Neural cell (in vitro differentiated cells): ENCODE measurements around the gene PLIN1. TPM values are rescaled to one million over a fixed set of nuclear protein-coding genes. Genes with fewer than 3 reads are reported as not detected.

Source experiments
- H2AFZ ChIP-seq: fragments of 200-600, 300-800 bp; sonication (generic), shearing (Covaris generic); 2 replicates; pipeline ENCODE4 v1.6.0; 2014; ENCODE audit warnings: low read depth, mild to moderate bottlenecking, antibody characterized with exemption, low read length, moderate library complexity
- H3F3A ChIP-seq: fragments of 200-600 bp; shearing (Covaris generic); 2 replicates; pipeline ENCODE4 v1.6.1; 2016; ENCODE audit warnings: mild to moderate bottlenecking, moderate library complexity, mixed read lengths, antibody characterized with exemption, low read length; ENCODE audit not compliant: insufficient read depth, poor library complexity, severe bottlenecking
- H3K27ac ChIP-seq: fragments of 200-600, 300-800 bp; sonication (generic), shearing (Covaris generic); 2 replicates; pipeline ENCODE4 v1.5.1; 2014; ENCODE audit warnings: mild to moderate bottlenecking, low read length, moderate library complexity
- H3K27me3 ChIP-seq: fragments of 300-800, 200-600 bp; sonication (generic), shearing (Covaris generic); 2 replicates; pipeline ENCODE4 v1.6.0; 2014; ENCODE audit warnings: mild to moderate bottlenecking, low read depth, low read length, moderate library complexity; ENCODE audit not compliant: insufficient read depth
- H3K36me3 ChIP-seq: fragments of 300-800, 200-600 bp; sonication (generic), shearing (Covaris generic); 2 replicates; pipeline ENCODE4 v1.5.1; 2014; ENCODE audit warnings: mild to moderate bottlenecking, antibody characterized with exemption, low read length, moderate library complexity; ENCODE audit not compliant: insufficient read depth
- H3K4me2 ChIP-seq: fragments of 300-800, 200-600 bp; sonication (generic), shearing (Covaris generic); 2 replicates; pipeline ENCODE4 v1.6.0; 2014; ENCODE audit warnings: mild to moderate bottlenecking, low read length
- H3K4me3 ChIP-seq: fragments of 300-800, 200-600 bp; sonication (generic), shearing (Covaris generic); 2 replicates; pipeline ENCODE4 v1.5.1; 2014; ENCODE audit warnings: mild to moderate bottlenecking, low read length, moderate library complexity
- H3K79me2 ChIP-seq: fragments of 200-600 bp; shearing (Covaris generic); replicated peaks from 2 replicates; pipeline ENCODE4 v1.6.0; 2014; ENCODE audit warnings: mild to moderate bottlenecking, low read length, moderate library complexity; ENCODE audit not compliant: insufficient read depth
- H3K9ac ChIP-seq: fragments of 300-800, 200-600 bp; sonication (generic), shearing (Covaris generic); 2 replicates; pipeline ENCODE4 v1.6.1; 2016; ENCODE audit warnings: mild to moderate bottlenecking, low read length, mixed read lengths
- H3K9me2 ChIP-seq: fragments of 200-600 bp; shearing (Covaris generic); 2 replicates; pipeline ENCODE4 v1.6.1; 2016; ENCODE audit warnings: mild to moderate bottlenecking, low read length, mixed read lengths; ENCODE audit not compliant: insufficient read depth
- H3K9me3 ChIP-seq: fragments of 200-600, 300-800 bp; sonication (generic), shearing (Covaris generic); 2 replicates; pipeline ENCODE4 v1.6.1; 2016; ENCODE audit warnings: mild to moderate bottlenecking, mixed run types, low read length, moderate library complexity, mixed read lengths
- H4K20me1 ChIP-seq: fragments of 200-600 bp; shearing (Covaris generic); 2 replicates; pipeline ENCODE4 v1.6.1; 2016; ENCODE audit warnings: mild to moderate bottlenecking, mixed run types; ENCODE audit not compliant: insufficient read depth
- EP300 ChIP-seq: fragments of 450-650 bp; conservative IDR thresholded peaks from 2 replicates; pipeline ENCODE4 v1.6.1; 2014; ENCODE audit warnings: antibody characterized with exemption, mild to moderate bottlenecking, moderate library complexity; ENCODE audit not compliant: poor library complexity, severe bottlenecking
- EZH2 ChIP-seq: fragments of 200-600, 300-800 bp; shearing (Covaris generic), sonication (generic); IDR thresholded peaks from 2 replicates; pipeline ENCODE4 v1.6.1; 2014; ENCODE audit warnings: antibody characterized with exemption, low read length, borderline replicate concordance, mild to moderate bottlenecking; ENCODE audit not compliant: insufficient read depth, poor library complexity, severe bottlenecking
- MXI1 ChIP-seq: fragments of 450-650 bp; conservative IDR thresholded peaks from 2 replicates; pipeline ENCODE4 v1.6.1; 2014; ENCODE audit warnings: antibody characterized with exemption, mild to moderate bottlenecking; ENCODE audit not compliant: poor library complexity, severe bottlenecking
- POLR2AphosphoS5 ChIP-seq: IDR thresholded peaks from 2 replicates; pipeline ENCODE4 v1.6.1; 2012
- RAD21 ChIP-seq: fragments of 450-650 bp; conservative IDR thresholded peaks from 2 replicates; pipeline ENCODE4 v1.6.1; 2014; ENCODE audit warnings: antibody characterized with exemption, mild to moderate bottlenecking, moderate library complexity
- SMC3 ChIP-seq: fragments of 450-650 bp; conservative IDR thresholded peaks from 2 replicates; pipeline ENCODE4 v1.6.1; 2014; ENCODE audit warnings: antibody characterized with exemption, mild to moderate bottlenecking, moderate library complexity; ENCODE audit not compliant: poor library complexity
- TAF1 ChIP-seq: IDR thresholded peaks from 2 replicates; pipeline ENCODE4 v1.6.1; 2012; ENCODE audit warnings: low read depth
- polyA plus RNA-seq: library from polyadenylated mRNA; depleted of rRNA; stranded (reverse); fragments of >200 nt; gene quantifications from 2 replicates; pipeline ENCODE4 v1.2.3, GENCODE V29; 2014
- TF ChIP-seq, protein P1 (sequence below): fragments of 450-650 bp; IDR thresholded peaks from 2 replicates; pipeline ENCODE4 v1.5.1; 2014; ENCODE audit warnings: antibody characterized with exemption, mild to moderate bottlenecking, moderate library complexity; ENCODE audit not compliant: poor library complexity, severe bottlenecking
- TF ChIP-seq, protein P2 (sequence below): IDR thresholded peaks from 2 replicates; pipeline ENCODE4 v1.6.1; 2012; ENCODE audit warnings: borderline replicate concordance

The PLIN1 gene
- polyA plus RNA-seq, 1 donor from 2014 or later, result not detected

DNA sequence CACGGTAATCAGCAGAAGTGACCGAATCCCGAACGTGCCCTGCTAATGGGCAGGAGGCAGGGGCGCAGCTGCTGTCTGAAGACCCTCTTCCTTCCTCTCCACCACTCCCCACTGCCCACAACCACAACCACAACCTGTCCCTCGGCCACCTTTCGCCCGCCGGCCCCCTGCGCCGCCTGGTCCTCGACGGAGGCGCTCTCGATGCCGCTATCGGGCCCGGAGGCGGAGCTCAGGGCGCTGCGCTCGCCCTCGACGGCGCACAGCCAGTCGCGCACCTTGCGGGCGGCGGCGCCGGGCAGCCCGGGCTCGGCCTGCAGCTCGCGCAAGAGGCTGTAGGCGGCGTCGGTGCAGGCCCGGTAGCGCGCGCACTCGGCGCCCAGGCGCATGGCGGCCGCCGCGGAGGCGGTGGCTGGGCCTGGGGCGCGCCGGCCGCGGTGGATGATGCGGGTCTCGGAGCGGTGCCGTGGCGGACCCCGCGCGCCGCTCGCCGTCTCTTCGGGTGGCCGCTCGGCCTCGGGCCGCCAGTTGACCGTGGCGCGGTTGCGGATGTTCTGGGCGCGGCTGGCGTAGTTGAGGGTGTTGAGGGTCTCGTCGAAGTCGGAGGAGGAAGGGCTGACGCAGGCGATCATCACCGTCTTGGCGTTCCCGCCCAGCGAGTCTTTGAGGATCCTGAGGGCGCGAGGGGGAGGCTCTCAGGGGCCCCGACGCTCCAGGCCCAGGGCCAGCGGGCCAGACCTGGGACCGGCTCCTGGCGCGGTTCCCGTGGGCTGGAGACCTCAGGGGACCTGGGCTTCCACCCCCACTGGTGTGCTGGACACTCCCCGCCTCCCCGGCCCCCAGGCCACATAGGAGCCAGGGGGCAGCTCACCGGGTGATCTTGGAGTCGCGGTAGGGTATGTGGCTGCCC, 30.8 kb downstream of the PLIN1 start:
- Histone ChIP-seq H3K4me3 (no peak overlapping the region), H4K20me1 (no peaks in the 10 kb centered on the region), H3K4me2 (no peak overlapping the region), H3K27ac (no peak overlapping the region), H3K9me2 (no peaks in the 10 kb centered on the region), H3K27me3 (no peaks in the 10 kb centered on the region), H3K9me3 (no peaks in the 10 kb centered on the region), H3K36me3 (no peaks in the 10 kb centered on the region), H3K9ac (no peak overlapping the region), H3K79me2 (no peaks in the 10 kb centered on the region), H2AFZ (no peak overlapping the region), H3F3A (no peaks in the 10 kb centered on the region)
- TF ChIP-seq EZH2 (no peak), SMC3 (no peak), MXI1 (no peak), EP300 (no peak), POLR2AphosphoS5 (no peak), TAF1 (no peak), RAD21 (no peak)
- TF ChIP-seq, protein P1, sequence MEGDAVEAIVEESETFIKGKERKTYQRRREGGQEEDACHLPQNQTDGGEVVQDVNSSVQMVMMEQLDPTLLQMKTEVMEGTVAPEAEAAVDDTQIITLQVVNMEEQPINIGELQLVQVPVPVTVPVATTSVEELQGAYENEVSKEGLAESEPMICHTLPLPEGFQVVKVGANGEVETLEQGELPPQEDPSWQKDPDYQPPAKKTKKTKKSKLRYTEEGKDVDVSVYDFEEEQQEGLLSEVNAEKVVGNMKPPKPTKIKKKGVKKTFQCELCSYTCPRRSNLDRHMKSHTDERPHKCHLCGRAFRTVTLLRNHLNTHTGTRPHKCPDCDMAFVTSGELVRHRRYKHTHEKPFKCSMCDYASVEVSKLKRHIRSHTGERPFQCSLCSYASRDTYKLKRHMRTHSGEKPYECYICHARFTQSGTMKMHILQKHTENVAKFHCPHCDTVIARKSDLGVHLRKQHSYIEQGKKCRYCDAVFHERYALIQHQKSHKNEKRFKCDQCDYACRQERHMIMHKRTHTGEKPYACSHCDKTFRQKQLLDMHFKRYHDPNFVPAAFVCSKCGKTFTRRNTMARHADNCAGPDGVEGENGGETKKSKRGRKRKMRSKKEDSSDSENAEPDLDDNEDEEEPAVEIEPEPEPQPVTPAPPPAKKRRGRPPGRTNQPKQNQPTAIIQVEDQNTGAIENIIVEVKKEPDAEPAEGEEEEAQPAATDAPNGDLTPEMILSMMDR, result no peak
- TF ChIP-seq, protein P2, sequence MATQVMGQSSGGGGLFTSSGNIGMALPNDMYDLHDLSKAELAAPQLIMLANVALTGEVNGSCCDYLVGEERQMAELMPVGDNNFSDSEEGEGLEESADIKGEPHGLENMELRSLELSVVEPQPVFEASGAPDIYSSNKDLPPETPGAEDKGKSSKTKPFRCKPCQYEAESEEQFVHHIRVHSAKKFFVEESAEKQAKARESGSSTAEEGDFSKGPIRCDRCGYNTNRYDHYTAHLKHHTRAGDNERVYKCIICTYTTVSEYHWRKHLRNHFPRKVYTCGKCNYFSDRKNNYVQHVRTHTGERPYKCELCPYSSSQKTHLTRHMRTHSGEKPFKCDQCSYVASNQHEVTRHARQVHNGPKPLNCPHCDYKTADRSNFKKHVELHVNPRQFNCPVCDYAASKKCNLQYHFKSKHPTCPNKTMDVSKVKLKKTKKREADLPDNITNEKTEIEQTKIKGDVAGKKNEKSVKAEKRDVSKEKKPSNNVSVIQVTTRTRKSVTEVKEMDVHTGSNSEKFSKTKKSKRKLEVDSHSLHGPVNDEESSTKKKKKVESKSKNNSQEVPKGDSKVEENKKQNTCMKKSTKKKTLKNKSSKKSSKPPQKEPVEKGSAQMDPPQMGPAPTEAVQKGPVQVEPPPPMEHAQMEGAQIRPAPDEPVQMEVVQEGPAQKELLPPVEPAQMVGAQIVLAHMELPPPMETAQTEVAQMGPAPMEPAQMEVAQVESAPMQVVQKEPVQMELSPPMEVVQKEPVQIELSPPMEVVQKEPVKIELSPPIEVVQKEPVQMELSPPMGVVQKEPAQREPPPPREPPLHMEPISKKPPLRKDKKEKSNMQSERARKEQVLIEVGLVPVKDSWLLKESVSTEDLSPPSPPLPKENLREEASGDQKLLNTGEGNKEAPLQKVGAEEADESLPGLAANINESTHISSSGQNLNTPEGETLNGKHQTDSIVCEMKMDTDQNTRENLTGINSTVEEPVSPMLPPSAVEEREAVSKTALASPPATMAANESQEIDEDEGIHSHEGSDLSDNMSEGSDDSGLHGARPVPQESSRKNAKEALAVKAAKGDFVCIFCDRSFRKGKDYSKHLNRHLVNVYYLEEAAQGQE, result no peak

DNA sequence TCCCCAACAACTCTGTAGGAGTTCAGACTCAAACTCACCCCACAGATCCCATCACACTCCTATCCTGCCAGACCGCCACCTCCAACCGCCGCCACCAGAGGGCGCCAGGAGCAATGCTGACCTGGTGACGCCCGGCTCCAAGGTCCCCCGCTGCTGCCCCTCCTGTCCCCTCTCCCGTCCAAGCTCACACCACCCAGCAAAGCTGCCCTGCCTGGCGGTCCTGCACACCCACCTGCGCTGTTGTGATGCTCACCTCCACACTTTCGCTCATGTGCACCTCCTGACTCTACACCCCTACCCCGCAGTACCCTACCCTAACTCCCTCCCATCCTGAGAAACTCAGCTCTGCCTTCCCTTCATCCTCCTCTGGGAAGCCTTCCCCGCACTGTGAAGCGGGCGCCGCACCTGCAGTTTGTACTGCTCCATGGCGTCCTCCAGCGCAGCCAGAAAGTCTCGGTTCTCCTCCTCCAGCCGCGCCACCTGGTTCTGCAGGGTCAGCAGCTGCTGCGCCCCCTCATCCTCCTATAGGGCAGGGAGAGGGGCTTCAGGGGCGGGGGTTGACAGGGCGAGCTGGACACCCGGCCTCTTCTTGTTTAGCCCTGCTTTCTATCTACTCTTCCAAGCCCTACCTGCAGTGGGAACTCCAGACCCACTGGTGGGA, 31.8 kb downstream of the PLIN1 start:
- Histone ChIP-seq H3K79me2 (no peaks in the 10 kb centered on the region), H3K36me3 (no peaks in the 10 kb centered on the region), H3K9me3 (no peaks in the 10 kb centered on the region), H3K27me3 (no peaks in the 10 kb centered on the region), H3F3A (no peaks in the 10 kb centered on the region), H3K27ac (no peak overlapping the region), H3K9me2 (no peaks in the 10 kb centered on the region), H3K9ac (no peak overlapping the region), H3K4me2 (no peak overlapping the region), H2AFZ (no peak overlapping the region), H3K4me3 (no peak overlapping the region), H4K20me1 (no peaks in the 10 kb centered on the region)
- TF ChIP-seq, protein P1, result peak; percentile 56
- TF ChIP-seq SMC3 (peak; percentile 33), TAF1 (no peak)
